ENCODE measurements around the gene CCDC180.
"Not testable (repeated sequence)": the region's sequence is repeated elsewhere in the genome, so short reads cannot be mapped to it uniquely, and the experiment has no call there.

Gene CCDC180

DNA sequence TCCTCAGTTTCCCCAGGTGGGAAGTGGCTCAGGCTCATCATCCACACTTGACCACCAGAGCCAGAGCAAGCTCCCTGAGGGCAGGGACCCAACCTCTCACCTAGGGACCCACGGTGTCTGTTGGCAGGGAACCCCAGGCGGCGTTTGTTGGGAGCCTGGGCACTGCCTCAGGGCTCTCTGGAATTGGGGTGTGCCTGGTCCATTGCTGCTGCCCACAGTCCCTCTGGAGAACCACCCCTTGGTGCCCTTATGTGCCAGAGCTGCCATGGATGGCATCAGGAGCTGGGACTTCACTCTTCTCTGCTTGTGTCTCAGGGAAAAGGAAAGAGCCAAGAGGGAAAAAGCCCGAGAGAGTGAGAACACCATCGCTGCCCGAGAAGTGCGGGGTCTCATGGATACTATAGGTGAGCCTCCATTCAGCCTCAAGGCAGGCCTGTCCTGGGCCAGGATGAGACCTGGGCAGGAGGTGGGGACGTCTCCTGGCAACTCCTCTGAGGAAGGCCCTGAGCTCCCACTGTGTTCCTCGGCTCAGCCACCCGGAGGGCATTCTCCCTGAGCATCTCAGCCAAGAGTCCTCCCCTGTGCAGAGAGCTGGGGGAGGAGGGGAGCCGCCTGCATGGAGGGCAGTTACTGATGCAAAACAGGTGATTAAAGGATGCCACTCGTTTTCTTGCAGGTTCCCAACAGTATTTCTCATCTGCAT lies 4.5 kb downstream of the CCDC180 start:
- DNase-seq (ENCODE audit: low spot score): no peak

DNA sequence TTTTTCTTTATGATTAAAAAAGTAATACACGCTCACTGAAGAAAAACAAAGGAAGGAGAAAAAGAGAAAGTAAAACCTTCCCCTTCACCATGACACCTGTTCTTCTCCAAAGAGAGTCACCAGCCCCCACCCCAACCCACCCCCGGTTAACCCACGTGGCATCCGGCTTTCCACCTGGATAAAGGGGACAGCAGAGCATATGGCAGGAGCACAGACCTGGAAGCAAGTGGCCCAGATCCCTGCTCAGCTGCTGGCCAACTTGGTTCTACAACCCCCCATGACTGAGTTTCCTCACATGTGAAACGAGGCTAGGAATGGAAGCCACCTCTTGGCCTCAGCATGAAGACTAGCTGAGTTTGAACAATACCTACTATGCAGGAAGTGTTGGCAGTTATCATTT lies 5.1 kb downstream of the CCDC180 start:
- no peak for DNase-seq (ENCODE audit: low spot score)

DNA sequence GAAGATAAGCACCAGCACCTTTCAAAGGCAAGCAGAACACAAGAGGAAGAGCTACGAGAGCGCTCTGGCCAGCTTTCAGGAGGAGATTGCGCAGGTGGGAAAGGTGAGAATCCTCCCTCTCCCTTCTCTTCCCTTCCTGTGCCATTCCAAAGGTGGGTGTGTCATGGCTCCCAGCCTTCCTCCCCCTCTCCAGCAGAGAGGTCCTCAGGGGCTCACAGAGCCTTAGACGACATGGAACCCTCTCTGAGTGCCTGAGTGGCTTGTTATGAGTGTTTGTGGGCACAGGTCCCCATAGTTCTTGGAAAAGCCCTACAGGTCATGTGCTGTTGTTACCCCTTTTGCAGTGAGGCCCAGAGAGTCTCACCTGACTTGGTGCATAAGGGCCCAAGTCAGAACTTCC lies 5.8 kb downstream of the CCDC180 start:
- DNase-seq (ENCODE audit: low spot score): no peak

DNA sequence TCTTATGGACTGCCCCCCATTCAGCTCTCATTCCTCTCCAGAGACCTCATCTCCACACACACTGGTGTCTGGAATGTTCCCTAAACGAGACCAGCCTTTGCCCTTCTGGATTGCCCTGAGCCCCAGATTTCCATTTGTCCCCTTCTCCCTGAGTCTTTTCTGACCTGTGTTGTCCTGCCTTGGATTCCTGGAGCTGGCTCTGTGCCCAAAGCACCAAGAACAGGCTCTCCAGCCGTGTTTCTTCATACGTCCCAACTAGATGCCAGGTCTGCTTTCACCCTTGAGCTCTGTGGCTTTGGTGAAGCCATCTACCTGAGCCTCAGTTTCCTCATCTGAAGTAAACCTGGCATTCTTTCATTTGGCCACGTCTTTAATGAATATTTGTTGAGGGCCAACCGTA lies 6.3 kb downstream of the CCDC180 start:
- no peak for DNase-seq (ENCODE audit: low spot score)

DNA sequence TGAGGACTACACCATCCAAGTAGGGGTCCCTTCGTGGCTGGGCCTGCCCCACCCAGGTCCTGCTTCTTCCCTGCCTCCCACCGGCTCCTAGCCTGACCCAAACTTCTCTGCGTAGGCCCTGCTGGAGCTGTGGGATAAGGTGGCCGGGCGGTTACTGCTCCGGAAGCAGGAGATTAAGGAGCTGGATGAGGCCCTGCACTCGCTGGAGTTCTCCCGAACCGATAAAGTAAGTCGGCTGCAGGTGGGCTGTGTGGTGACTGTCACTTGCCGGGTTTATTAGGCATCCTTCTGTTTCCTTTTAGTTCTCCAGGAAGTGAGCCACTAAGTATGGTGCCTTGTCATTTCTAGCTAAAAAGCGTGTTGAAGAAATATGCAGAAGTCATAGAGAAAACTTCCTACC lies 7.0 kb downstream of the CCDC180 start:
- no peak for DNase-seq (ENCODE audit: low spot score)

DNA sequence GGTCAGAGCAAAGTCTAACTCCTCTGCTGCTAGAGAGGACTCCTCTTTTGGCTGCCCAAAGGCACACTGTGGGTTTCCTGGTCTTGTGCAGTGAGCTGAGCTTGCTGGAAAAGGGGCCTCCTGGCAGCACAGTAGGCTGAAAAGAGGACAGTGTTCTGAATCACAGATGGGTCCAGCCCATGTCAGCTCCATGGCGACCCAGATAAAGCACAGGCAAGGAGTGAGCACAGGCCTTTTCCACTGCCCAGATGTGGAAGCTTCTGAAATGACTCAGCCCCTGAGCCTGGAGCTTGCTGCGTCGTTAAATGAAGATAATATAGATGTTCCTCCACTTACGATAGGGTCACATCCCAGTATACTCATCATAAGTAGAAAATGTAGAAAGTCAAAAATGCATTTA lies 8.1 kb downstream of the CCDC180 start:
- no peak for DNase-seq (ENCODE audit: low spot score)

DNA sequence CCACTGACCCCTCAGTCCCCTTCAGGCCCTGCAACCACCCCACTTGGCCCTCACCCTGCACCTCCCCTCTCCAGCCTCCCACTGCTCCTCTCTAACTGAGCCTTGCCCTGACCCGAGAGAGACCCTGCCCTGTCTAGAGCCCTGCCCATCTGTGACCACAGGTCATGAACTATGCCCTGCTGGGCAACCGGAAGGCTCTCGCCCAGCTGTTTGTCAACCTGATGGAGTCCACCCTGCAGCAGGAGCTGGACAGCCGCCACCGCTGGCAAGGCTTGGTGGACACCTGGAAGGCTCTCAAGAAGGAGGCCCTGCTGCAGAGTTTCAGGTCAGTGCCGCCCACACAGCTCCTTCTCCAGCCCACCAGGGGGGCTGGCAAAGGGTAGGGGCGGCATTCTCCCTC lies 9.4 kb downstream of the CCDC180 start:
- no peak for DNase-seq (ENCODE audit: low spot score)

DNA sequence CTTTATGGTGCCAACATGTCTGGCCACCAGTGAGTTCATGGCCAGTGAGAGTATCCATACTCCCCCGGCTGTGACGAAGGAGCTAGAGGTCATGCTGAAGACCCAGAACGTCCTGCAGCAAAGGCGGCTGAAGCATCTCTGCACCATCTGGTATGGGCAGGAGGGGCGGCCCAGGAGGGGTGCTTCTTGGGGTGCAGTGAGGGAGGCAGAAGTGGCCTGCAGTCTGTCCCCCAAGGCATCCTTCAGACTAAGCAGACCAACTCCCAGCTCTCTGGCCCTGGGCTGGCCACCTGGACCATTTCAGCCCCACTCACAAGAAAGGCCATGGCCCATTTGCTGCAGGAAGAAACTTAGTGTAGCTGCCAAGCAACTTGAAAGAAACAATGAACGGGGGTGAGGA lies 11.0 kb downstream of the CCDC180 start:
- DNase-seq (ENCODE audit: low spot score): no peak

DNA sequence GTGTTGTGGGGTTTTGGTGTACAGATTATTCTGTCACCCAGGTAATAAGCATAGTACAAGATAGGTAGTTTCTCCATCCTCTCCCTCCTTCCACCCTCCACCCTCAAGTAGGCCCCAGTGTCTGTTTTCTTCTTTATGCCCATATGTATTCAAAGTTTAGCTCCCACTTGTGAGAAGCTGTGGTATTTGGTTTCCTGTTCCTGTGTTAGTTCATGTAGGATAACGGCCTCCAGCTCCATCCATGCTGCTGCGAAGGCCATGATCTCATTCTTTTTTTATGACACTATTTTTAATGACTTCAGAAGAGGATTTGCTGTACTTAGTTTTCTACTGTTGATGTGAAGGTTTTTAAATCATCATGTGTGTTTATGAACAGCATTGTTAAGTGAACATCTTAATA lies 11.9 kb downstream of the CCDC180 start:
- no peak for DNase-seq (ENCODE audit: low spot score)

DNA sequence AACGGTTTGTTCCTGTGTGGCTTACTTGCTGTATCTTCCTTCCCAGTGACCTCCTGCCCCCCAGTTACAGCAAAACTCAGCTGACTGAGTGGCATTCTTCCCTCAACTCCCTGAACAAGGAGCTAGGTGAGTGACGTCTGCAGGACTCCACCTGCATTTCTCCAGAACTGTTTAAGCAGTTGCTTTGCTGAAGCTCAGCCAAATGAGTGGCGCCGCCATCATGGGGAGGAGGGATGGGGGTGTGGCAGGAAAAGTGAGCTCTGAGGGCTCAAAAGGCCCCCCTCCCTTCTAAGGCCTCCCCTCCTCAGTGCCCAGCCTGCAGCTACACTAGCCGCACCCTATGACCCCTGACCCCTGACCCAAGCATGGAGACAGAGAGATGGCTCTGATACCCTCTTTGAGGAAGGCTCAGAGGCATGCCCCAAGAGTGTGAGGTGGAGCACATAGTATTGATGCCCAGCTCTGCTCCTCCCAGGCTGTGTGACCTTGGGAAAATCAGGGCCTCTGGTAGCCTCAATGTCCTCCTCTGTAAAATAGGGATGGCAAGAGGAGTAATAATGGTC lies 12.7 kb downstream of the CCDC180 start:
- DNase-seq (ENCODE audit: low spot score): no peak

DNA sequence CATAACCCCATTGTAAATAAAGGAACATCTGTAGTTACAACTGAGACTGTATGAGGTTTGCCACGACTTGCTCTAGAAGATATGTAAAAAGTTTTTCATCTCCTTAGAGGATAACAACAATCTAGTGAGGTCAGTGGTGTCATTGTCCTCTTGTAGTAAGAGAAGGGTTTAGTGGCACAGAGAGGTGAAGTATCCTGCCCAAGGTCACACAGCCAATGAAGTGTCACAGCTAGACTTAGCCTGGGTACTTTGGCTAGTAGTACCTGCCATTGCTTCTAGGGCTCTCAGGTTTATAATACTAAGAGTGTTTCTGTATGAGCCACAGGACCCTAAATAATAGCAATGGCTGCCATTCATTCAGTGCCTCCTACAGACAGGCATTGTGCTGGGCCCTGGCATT lies 13.8 kb downstream of the CCDC180 start:
- no peak for DNase-seq (ENCODE audit: low spot score)

DNA sequence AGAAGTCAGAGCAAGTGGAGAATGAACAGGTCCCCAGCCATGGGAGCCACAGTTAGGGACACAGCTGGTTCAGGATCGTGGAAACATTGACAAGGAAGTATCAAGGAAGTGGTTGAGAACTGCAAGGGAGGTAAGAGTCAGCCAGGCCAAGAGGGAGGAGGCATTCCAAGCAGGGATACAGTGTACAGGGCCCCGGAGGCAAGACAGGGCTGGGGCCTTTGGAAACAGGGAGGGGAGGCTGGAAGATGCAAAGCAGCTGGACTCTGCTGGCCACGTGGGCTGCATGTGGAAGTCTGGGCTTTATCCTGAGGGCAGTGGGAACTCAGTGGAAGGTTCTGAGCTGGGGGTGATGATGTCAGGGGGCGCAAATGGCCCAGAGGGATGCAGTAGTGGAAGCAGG lies 14.2 kb downstream of the CCDC180 start:
- no peak for DNase-seq (ENCODE audit: low spot score)

DNA sequence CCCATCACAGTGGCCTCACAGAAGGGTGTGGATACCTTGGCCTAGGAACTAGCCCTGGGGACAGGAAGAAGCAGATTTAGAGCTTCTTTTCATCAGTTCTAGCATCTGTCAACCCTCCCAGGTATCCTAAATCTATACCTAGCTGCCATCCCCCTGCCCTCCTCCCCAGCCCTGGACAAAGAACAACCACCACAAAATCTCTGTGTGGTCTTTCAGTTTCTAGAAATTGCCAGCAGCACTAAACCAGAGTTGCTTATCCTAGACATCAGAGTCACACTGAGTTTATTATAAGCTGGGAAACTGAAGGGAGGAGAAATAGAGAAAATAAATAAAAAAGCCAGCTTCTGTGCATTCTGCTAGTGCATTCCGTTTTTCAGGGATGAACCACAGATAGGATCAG lies 14.6 kb downstream of the CCDC180 start:
- DNase-seq (ENCODE audit: low spot score): no peak

DNA sequence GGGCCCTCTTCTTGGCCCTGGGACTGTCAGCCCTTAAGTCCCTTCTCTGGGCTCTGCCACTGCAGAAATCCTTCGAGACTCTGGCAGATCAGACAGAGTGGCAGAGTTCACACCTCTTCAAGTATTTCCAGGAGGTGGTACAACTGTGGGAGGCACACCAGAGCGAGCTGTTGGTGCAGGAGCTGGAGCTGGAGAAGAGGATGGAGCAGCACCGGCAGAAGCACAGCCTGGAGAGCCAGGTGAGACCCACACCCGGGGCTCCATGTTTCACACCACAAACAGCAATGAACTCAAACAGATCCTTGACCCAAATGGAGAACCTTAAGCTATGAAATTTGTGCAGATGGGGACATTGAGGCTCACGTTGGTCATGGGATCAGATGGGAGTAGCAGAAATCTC lies 17.5 kb downstream of the CCDC180 start:
- DNase-seq (ENCODE audit: low spot score): no peak

DNA sequence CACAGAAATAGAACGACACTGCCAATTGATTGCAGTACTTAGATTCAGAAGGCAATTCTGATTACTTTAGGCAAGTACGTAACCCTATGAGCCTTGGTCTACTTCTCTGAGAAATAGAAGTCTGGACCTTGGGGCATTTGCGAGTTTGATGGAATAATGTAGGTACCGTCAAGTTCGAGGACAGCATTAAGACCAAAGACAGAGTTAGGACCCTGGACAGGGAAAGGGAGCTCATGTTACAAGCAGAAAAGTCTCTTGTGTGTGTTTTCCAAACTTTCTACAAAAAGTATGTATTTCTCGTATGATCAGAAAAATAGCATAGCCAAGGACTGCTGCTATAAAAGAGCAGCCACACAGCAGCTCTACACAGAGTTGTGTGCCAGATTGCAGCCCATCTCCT lies 20.1 kb downstream of the CCDC180 start:
- no peak for DNase-seq (ENCODE audit: low spot score)

DNA sequence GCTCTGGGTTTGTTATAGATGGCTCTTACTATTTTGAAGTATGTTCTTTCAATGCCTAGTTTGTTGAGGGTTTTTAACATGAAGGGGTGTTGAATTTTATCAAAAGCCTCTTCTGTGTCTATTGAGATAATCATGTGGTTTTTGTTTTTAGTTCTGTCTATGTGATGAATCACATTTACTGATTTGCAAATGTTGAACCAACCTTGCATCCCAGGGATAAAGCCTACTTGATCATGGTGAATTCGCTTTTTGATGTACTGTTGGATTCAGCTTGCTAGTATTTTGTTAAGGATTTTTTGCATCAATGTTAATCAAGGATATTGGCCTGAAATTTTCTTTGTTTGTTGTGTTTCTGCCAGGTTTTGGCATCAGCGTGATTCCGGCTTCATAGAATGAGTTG lies 25.5 kb downstream of the CCDC180 start:
- DNase-seq (ENCODE audit: low spot score): no peak

DNA sequence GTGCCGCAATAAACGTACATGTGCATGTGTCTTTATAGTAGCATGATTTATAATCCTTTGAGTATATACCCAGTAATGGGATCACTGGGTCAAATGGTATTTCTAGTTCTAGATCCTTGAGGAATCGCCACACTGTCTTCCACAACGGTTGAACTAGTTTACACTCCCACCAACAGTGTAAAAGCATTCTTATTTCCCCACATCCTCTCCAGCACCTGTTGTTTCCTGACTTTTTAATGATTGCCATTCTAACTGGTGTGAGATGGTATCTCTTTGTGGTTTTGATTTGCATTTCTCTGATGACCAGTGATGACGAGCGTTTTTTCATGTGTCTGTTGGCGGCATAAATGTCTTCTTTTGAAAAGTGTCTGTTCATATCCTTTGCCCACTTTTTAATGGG lies 28.2 kb downstream of the CCDC180 start:
- not testable (repeated sequence) for DNase-seq (ENCODE audit: low spot score)

DNA sequence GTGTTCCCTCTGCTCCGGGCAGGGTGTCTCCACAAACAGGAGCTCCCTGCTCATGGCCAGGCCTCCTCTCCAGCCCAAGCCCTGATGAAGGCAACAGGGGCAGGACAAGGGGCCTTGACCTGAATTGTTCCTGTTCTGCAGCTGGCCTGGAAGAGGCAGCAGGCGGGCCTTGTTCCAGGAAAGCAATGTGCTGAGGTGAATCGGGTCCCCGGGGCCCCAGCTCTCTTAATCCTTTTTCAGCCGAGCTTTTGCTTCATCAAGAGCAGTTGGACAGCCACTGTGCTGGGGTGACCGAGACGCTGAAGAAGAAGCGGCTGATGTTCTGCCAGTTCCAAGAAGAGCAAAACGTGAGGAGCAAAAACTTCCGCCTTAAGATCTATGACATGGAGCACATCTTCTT lies 41.4 kb downstream of the CCDC180 start:
- no peak for DNase-seq (ENCODE audit: low spot score)

DNA sequence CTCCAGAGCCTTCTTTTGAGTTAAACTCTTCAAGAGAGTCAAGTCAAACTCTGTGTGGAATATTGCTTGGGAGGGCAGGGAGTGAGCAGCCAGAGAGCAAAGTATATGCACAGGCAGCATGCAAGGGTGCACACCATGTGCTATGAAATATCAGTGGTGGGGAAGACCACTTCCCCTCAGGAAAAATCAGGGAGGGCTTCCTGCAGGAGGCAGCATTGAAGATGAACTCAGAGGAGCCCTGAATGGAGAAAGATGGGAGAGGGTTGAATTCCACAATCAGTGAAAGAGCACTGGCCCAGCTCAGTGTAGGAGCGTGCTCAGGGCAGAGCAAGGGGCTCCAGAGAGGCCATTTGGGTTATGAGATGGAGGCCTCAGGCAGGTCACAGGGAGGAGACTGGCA lies 41.9 kb downstream of the CCDC180 start:
- DNase-seq (ENCODE audit: low spot score): no peak

DNA sequence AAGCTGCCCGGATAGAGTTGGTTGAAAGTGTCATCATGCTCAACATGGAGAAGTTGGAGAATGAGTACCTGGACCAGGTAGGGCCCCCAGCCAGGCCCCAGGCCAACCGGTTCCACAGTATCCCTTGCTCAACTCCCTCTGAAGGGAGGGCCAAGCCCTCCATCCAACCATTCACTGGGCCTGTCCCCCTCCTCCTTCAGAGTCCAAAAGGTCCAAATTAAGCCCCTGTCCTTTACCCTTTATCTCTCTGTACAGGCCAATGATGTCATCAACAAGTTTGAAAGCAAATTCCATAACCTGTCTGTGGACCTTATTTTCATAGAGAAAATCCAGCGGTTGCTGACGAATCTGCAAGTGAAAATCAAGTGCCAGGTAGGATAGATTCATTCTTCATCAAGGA lies 47.2 kb downstream of the CCDC180 start:
- no peak for DNase-seq (ENCODE audit: low spot score)

DNA sequence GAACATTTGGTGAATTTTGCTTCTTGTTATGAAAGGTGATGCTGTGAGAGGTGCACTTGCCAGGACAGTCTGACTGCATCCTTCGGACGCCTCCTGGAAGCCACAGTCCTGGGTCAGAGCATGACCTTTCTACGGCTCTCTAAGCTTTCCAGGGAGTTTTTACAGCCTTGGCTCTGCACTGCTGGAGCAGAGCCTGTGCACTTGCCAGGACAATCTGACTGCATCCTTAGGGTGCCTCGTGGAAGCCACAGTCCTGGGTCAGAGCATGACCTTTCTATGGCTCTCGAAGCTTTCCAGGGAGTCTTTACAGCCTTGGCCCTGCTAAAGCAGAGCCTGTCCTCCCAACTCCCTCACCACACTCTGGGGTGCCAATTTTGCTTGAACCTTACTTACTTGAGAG lies 49.6 kb downstream of the CCDC180 start:
- no peak for DNase-seq (ENCODE audit: low spot score)

Data from RKO (cell line).